ENCODE results near the gene WIPF3.

- TF ChIP-seq POLR2AphosphoS5 (IDR thresholded peaks at IDR 0.05; ENCODE audit: low read depth, low read length) (no peak), POLR2A (IDR thresholded peaks at IDR 0.05; ENCODE audit: low read depth, low read length) (no peak)
Observed at GRCh38 chr7:29859104-29859503, 52.8 kb downstream of the WIPF3 start.
